ENCODE data around the gene NMBR.
"Not testable (repeated sequence)": the region's sequence is repeated elsewhere in the genome, so short reads cannot be mapped to it uniquely, and the experiment has no call there.

NMBR gene

DNA sequence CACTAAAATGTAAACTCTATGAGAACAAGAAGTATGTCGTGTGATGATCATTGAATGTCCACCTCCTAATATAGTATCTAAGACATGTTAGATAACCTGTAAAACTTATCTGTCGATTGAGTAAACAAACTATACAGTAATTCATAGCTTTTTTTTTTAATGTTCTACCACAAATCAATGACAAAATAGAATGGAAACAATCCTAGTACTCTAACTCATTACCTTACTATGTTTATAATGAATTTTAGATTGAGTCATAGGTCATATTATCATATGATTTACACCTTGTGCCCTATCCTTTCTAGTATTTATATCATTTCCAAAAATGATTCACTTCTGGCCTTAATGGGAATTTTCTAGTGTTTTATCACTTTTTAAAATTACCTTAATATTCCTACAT, 6.3 kb upstream of the NMBR start:
- H3K9me3 ChIP-seq (ENCODE audit: control insufficient read depth, insufficient read depth, low read depth, low read length): no peaks in the 10 kb centered on the region
- H3K27ac ChIP-seq (ENCODE audit: extremely low read depth, low read depth, low read length): no peak overlapping the region
- H3K36me3 ChIP-seq (ENCODE audit: control insufficient read depth in 2 of 2, insufficient read depth in 1 of 2, low read length in 2 of 2): peaks cover 0 to 10% of the 10 kb centered on the region in 2 experiments; a peak in 1 of 3 replicates
- POLR2A ChIA-PET: no interaction called here
- CTCF ChIA-PET: interaction anchor here (0.6 to 7.5 kb wide), 6 partner anchors 52 to 321 kb away, joined by 3 to 67 read pairs (median 7); no protein-coding TSS in a partner anchor
- no peak for TF ChIP-seq TRIM28 (IDR thresholded peaks at IDR 0.05; ENCODE audit: borderline replicate concordance, low read length)
- TF ChIP-seq, protein P1, sequence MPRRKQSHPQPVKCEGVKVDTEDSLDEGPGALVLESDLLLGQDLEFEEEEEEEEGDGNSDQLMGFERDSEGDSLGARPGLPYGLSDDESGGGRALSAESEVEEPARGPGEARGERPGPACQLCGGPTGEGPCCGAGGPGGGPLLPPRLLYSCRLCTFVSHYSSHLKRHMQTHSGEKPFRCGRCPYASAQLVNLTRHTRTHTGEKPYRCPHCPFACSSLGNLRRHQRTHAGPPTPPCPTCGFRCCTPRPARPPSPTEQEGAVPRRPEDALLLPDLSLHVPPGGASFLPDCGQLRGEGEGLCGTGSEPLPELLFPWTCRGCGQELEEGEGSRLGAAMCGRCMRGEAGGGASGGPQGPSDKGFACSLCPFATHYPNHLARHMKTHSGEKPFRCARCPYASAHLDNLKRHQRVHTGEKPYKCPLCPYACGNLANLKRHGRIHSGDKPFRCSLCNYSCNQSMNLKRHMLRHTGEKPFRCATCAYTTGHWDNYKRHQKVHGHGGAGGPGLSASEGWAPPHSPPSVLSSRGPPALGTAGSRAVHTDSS (tag by site-specific recombination; IDR thresholded peaks at IDR 0.05): no peak
- TF ChIP-seq, protein P2, sequence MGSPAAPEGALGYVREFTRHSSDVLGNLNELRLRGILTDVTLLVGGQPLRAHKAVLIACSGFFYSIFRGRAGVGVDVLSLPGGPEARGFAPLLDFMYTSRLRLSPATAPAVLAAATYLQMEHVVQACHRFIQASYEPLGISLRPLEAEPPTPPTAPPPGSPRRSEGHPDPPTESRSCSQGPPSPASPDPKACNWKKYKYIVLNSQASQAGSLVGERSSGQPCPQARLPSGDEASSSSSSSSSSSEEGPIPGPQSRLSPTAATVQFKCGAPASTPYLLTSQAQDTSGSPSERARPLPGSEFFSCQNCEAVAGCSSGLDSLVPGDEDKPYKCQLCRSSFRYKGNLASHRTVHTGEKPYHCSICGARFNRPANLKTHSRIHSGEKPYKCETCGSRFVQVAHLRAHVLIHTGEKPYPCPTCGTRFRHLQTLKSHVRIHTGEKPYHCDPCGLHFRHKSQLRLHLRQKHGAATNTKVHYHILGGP (tag by site-specific recombination; IDR thresholded peaks at IDR 0.05): peak; percentile 47; the same call in 1 of the 2 replicates
- no peak for TF ChIP-seq ZNF610 (tag by site-specific recombination; IDR thresholded peaks at IDR 0.05; ENCODE audit: borderline replicate concordance)
- TF ChIP-seq, protein P3, sequence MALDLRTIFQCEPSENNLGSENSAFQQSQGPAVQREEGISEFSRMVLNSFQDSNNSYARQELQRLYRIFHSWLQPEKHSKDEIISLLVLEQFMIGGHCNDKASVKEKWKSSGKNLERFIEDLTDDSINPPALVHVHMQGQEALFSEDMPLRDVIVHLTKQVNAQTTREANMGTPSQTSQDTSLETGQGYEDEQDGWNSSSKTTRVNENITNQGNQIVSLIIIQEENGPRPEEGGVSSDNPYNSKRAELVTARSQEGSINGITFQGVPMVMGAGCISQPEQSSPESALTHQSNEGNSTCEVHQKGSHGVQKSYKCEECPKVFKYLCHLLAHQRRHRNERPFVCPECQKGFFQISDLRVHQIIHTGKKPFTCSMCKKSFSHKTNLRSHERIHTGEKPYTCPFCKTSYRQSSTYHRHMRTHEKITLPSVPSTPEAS (tag by site-specific recombination; IDR thresholded peaks at IDR 0.05): no peak
- no peak overlapping the region for H3K4me3 ChIP-seq (ENCODE audit: low read depth, low read length)
- peaks cover 12% of the 10 kb centered on the region; the same call in 1 of the 2 replicates for H3K4me1 ChIP-seq (ENCODE audit: control insufficient read depth, insufficient read depth, low read length)

DNA sequence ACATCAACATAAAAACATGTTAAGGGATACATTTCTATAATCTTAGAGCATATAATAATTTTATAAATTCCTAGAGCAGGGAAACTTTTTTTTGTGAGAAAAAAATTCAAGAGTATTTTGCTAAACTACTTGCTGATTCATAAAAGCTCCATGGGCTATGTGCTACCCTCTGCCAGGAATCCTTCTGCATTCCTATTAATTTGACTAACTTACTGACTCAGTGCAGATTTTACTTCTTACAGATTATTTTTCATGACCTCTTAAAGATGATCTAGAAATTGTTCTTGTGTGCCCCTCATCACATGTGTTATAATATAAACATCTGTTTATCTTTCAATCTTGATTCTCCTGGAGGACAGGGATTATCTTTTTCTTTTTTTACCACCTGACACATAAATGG, 5.8 kb upstream of the NMBR start:
- POLR2A ChIA-PET: no interaction called here
- peaks cover 0 to 11% of the 10 kb centered on the region in 2 experiments; a peak in 1 of 3 replicates for H3K36me3 ChIP-seq (ENCODE audit: control insufficient read depth in 2 of 2, insufficient read depth in 1 of 2, low read length in 2 of 2)
- TF ChIP-seq ZNF423 (tag by site-specific recombination; IDR thresholded peaks at IDR 0.05): no peak
- no peak for TF ChIP-seq ZNF654 (tag by site-specific recombination; IDR thresholded peaks at IDR 0.05; ENCODE audit: low read depth)
- no peak for TF ChIP-seq GFI1B (tag by site-specific recombination; IDR thresholded peaks at IDR 0.05)
- no peak for TF ChIP-seq ZNF510 (tag by site-specific recombination; IDR thresholded peaks at IDR 0.05; ENCODE audit: insufficient replicate concordance)
- no peak for TF ChIP-seq GLIS1 (tag by site-specific recombination; IDR thresholded peaks at IDR 0.05)
- no peak for TF ChIP-seq MZF1 (tag by site-specific recombination; IDR thresholded peaks at IDR 0.05; ENCODE audit: borderline replicate concordance)
- TF ChIP-seq ZNF626 (tag by site-specific recombination; IDR thresholded peaks at IDR 0.05): no peak
- TF ChIP-seq ZNF211 (tag by site-specific recombination; IDR thresholded peaks at IDR 0.05; ENCODE audit: low read depth): no peak
- H3K27ac ChIP-seq (ENCODE audit: extremely low read depth, low read depth, low read length): no peak overlapping the region
- CTCF ChIA-PET: interaction anchor here (1.4 to 2.4 kb wide), 2 partner anchors 53 to 236 kb away, joined by 5 to 8 read pairs; no protein-coding TSS in a partner anchor
- H3K9me3 ChIP-seq (ENCODE audit: control insufficient read depth, insufficient read depth, low read depth, low read length): no peaks in the 10 kb centered on the region
- H3K4me3 ChIP-seq (ENCODE audit: low read depth, low read length): no peak overlapping the region
- H3K4me1 ChIP-seq (ENCODE audit: control insufficient read depth, insufficient read depth, low read length): peaks cover 12% of the 10 kb centered on the region; the same call in 1 of the 2 replicates

DNA sequence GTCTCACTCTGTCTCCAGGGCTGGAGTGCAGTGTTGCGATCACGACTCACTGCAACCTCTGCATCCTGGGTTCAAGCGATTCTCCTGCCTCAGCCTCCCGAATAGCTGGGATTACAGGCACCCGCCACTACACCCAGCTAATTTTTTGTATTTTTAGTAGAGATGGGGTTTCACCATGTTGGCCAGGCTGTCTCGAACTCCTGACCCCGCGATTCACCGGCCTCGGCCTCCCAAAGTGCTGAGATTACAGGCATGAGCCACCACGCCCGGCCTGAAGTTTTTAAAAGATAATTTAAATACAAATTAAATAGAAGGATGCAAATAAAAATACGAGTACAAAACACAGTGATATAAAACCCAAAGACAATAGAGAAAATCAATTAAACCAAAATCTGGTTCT, 5.4 kb downstream of the NMBR start:
- H3K9me3 ChIP-seq (ENCODE audit: control insufficient read depth, insufficient read depth, low read depth, low read length): not testable (repeated sequence)

DNA sequence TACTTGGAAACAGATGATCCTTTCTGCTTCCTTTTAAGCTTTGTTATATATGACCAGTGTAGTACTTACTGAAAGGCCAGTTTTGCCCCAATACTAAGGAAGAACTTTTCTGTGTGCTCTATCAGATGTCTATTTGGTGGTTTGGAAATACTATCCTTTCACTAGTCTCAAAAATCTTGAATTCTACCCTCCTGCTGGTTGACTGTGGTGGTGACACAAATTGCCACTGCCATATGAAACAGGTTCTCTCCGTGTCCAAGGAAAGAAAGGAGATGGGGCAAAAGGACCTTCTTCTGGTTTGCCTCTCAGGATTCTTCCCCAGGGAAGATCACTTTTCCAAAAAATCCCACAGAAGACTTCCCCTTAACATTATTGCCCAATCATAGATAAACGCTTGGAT, 8.0 kb downstream of the NMBR start:
- CTCF ChIA-PET: interaction anchor here (0.6 to 1.4 kb wide), 2 partner anchors 8 to 18 kb away, joined by 3 to 9 read pairs; partner anchors contain the start of genes NMBR and VTA1
- H3K27ac ChIP-seq (ENCODE audit: extremely low read depth, low read depth, low read length): no peak overlapping the region
- TF ChIP-seq ZNF530 (tag by site-specific recombination; IDR thresholded peaks at IDR 0.05; ENCODE audit: low read depth): no peak
- TF ChIP-seq ZNF394 (tag by site-specific recombination; IDR thresholded peaks at IDR 0.05; ENCODE audit: borderline replicate concordance): no peak
- no peak for TF ChIP-seq ZNF391 (tag by site-specific recombination; IDR thresholded peaks at IDR 0.05; ENCODE audit: borderline replicate concordance, low read depth)
- no peak for TF ChIP-seq ZNF544 (tag by site-specific recombination; IDR thresholded peaks at IDR 0.05)
- TF ChIP-seq ZNF133 (tag by site-specific recombination; IDR thresholded peaks at IDR 0.05): no peak
- TF ChIP-seq, protein P4, sequence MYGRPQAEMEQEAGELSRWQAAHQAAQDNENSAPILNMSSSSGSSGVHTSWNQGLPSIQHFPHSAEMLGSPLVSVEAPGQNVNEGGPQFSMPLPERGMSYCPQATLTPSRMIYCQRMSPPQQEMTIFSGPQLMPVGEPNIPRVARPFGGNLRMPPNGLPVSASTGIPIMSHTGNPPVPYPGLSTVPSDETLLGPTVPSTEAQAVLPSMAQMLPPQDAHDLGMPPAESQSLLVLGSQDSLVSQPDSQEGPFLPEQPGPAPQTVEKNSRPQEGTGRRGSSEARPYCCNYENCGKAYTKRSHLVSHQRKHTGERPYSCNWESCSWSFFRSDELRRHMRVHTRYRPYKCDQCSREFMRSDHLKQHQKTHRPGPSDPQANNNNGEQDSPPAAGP (tag by site-specific recombination; IDR thresholded peaks at IDR 0.05): no peak
- no peak for TF ChIP-seq ZNF76 (tag by site-specific recombination; IDR thresholded peaks at IDR 0.05; ENCODE audit: borderline replicate concordance, low read depth)
- no peak for TF ChIP-seq ZNF677 (tag by site-specific recombination; IDR thresholded peaks at IDR 0.05)
- no peak for TF ChIP-seq ZNF510 (tag by site-specific recombination; IDR thresholded peaks at IDR 0.05; ENCODE audit: insufficient replicate concordance)
- TF ChIP-seq GLIS2 (tag by site-specific recombination; IDR thresholded peaks at IDR 0.05): no peak
- TF ChIP-seq ZNF701 (tag by site-specific recombination; IDR thresholded peaks at IDR 0.05): no peak
- TF ChIP-seq ZNF624 (tag by site-specific recombination; IDR thresholded peaks at IDR 0.05): no peak

More for the DNA sequence above, 5.4 kb downstream of the NMBR start:
- H3K27ac ChIP-seq (ENCODE audit: extremely low read depth, low read depth, low read length); POLR2A ChIA-PET; H3K4me1 ChIP-seq (ENCODE audit: control insufficient read depth, insufficient read depth, low read length); H3K36me3 ChIP-seq (ENCODE audit: control insufficient read depth in 2 of 2, insufficient read depth in 1 of 2, low read length in 2 of 2); H3K4me3 ChIP-seq (ENCODE audit: low read depth, low read length): not testable (repeated sequence)
- CTCF ChIA-PET: interaction anchor here (1.7 kb wide), 1 partner anchor 66 kb away, joined by 6 read pairs; no protein-coding TSS in a partner anchor

More for the DNA sequence above, 8.0 kb downstream of the NMBR start:
- no peaks in the 10 kb centered on the region for H3K36me3 ChIP-seq (ENCODE audit: control insufficient read depth in 2 of 2, insufficient read depth in 1 of 2, low read length in 2 of 2)
- POLR2A ChIA-PET: no interaction called here
- H3K4me1 ChIP-seq (ENCODE audit: control insufficient read depth, insufficient read depth, low read length): no peaks in the 10 kb centered on the region
- no peak overlapping the region for H3K4me3 ChIP-seq (ENCODE audit: low read depth, low read length)
- H3K9me3 ChIP-seq (ENCODE audit: control insufficient read depth, insufficient read depth, low read depth, low read length): no peaks in the 10 kb centered on the region
